Measurements from ENCODE around the gene KCNMB1. TPM values are rescaled to one million over a fixed set of nuclear protein-coding genes. Genes with fewer than 3 reads are reported as not detected.

The KCNMB1 gene
- total RNA-seq, 6 experiments from 2014 or later: 0.10 to 0.27 (median 0.25) TPM; not detected in 1

DNA sequence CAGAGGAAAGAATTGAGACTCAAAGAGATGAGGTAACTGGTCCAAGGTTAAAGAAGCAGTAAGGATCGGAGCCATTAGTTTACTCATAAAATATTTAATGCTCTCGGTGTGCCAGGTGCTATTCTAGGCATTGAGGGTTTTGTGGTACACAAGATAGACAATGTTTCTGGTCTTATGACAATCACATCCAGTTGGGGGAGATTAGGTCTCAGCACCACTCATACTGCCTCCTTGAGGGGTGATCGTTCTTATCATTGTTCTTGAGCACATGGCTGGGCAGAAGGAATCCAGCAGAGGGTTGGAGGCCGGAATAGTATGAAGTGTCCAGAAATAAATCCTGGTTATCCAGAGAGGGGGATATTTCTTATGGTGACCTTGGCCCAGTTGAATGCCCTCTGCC lies 50.9 kb downstream of the KCNMB1 start:
- WGBS (ENCODE audit: insufficient coverage, low coverage, low lambda C conversion rate, missing lambda C conversion rate): 44% methylated on average over 4 of the region's 4 CpGs
- TF ChIP-seq POLR2A (IDR thresholded peaks at IDR 0.05): no peak
- TF ChIP-seq, protein P1, sequence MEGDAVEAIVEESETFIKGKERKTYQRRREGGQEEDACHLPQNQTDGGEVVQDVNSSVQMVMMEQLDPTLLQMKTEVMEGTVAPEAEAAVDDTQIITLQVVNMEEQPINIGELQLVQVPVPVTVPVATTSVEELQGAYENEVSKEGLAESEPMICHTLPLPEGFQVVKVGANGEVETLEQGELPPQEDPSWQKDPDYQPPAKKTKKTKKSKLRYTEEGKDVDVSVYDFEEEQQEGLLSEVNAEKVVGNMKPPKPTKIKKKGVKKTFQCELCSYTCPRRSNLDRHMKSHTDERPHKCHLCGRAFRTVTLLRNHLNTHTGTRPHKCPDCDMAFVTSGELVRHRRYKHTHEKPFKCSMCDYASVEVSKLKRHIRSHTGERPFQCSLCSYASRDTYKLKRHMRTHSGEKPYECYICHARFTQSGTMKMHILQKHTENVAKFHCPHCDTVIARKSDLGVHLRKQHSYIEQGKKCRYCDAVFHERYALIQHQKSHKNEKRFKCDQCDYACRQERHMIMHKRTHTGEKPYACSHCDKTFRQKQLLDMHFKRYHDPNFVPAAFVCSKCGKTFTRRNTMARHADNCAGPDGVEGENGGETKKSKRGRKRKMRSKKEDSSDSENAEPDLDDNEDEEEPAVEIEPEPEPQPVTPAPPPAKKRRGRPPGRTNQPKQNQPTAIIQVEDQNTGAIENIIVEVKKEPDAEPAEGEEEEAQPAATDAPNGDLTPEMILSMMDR (IDR thresholded peaks at IDR 0.05): no peak

DNA sequence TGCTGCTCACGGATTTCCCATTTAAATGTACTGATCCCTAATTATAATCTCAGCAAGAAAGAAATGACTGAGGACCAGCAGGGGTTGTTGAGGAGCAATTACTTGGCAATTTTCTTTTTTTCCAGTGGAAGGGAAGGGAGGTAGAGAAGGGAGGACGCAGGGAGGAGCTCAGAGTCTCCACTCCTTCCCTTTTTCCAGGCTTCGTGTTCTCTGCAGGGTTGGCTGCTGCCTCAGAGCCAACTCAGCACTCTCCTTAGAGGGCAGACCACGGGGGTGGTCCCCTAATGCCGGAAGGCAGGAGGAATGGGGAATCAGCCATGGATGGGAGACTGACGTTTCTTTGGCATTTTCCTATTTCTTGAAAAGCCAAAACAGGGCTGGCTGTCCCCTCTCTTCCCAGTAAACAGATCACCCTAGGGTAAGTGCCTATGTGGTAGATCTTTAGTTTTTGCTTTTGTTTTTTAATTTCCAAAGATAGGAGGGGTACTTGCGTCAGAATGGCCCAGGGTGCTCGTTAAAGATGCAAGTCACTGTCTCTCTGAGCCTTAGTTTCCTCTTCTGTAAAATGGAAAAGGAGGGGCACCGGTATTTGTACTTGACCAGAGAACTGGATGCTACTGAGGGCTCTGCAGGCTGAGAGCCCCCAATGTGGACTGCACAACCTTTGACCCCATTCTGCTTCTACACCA lies 52.0 kb downstream of the KCNMB1 start:
- peak; percentile 16 to 48 (median 38) for ATAC-seq
- Histone ChIP-seq H3K27me3 (no peaks in the 10 kb centered on the region), H3K36me3 (no peaks in the 10 kb centered on the region), H3K4me1 (no peaks in the 10 kb centered on the region), H3K27ac (no peak overlapping the region), H3K9me3 (no peaks in the 10 kb centered on the region), H3K4me3 (no peak overlapping the region)
- intact Hi-C loops (cut with DNase I): no loop called here
- TF ChIP-seq, protein P1 (IDR thresholded peaks at IDR 0.05): no peak
- no peak for TF ChIP-seq POLR2A (IDR thresholded peaks at IDR 0.05)
- no peak for DNase-seq
- 36% methylated on average over 7 of the region's 9 CpGs for WGBS (ENCODE audit: insufficient coverage, low coverage, low lambda C conversion rate, missing lambda C conversion rate)

More for the DNA sequence above, 50.9 kb downstream of the KCNMB1 start:
- no peak for DNase-seq
- no peaks in the 10 kb centered on the region for H3K27me3 ChIP-seq
- H3K4me1 ChIP-seq: no peaks in the 10 kb centered on the region
- H3K4me3 ChIP-seq: no peak overlapping the region
- H3K27ac ChIP-seq: no peak overlapping the region
- H3K9me3 ChIP-seq: no peaks in the 10 kb centered on the region
- intact Hi-C loops (cut with DNase I): no loop called here
- ATAC-seq: no peak
- H3K36me3 ChIP-seq: no peaks in the 10 kb centered on the region

DNA sequence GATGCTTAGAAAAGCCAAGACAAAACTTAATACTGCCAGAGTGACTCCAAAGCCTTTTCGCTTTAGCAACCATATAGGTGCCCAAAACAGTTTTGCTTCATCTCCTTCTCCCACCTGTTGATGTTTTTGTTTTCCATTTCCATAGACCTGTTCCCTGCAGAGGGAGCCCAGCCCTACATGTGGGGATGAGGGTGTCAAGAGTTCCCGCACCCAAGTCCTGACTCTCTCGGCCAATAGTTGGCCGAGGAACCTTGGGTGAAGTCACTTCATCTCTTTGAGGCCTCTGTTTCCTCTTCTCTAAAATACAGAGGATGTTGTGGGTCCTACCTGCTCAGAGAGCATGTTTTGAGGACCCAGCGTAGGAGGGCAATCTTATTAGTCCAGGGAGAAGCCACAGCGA lies 53.1 kb downstream of the KCNMB1 start:
- Histone ChIP-seq H3K9me3 (no peaks in the 10 kb centered on the region), H3K4me3 (no peak overlapping the region), H3K4me1 (no peaks in the 10 kb centered on the region), H3K36me3 (no peaks in the 10 kb centered on the region), H3K27ac (no peak overlapping the region), H3K27me3 (no peaks in the 10 kb centered on the region)
- intact Hi-C loops (cut with DNase I): no loop called here
- WGBS (ENCODE audit: insufficient coverage, low coverage, low lambda C conversion rate, missing lambda C conversion rate): 60% methylated on average over 6 of the region's 6 CpGs
- ATAC-seq (no peak), DNase-seq (no peak)
- no peak for TF ChIP-seq POLR2A (IDR thresholded peaks at IDR 0.05)
- TF ChIP-seq, protein P1 (IDR thresholded peaks at IDR 0.05): no peak

DNA sequence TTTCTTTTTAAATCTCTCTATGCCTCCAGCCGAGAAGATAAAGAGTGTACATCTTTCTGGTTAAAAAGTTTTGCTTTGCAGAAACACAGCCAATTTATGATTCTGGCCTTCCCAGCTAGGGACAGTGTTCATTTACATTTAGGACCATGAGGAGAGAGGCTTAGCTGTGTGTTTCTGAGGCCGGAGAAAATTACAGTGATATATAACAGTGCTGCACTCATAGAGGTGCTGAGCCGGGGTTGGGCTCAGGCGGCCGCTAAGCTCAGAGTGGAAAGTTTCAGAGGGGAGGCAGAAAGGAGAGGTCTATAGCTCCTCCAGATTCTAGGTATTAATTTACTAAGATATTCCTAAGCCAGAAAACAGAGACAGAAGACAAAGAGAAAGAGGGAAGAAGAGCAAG lies 54.5 kb downstream of the KCNMB1 start:
- no peak for ATAC-seq
- Histone ChIP-seq H3K4me1 (no peaks in the 10 kb centered on the region), H3K36me3 (no peaks in the 10 kb centered on the region), H3K27ac (no peak overlapping the region), H3K4me3 (no peak overlapping the region), H3K27me3 (no peaks in the 10 kb centered on the region), H3K9me3 (no peaks in the 10 kb centered on the region)
- no peak for TF ChIP-seq POLR2A (IDR thresholded peaks at IDR 0.05)
- TF ChIP-seq, protein P1 (IDR thresholded peaks at IDR 0.05): no peak
- DNase-seq: no peak
- intact Hi-C loops (cut with DNase I): no loop called here
- 45% methylated on average over 5 of the region's 5 CpGs for WGBS (ENCODE audit: insufficient coverage, low coverage, low lambda C conversion rate, missing lambda C conversion rate)
